ENCODE measurements around the gene CDC37L1.
"Not testable (repeated sequence)": the region's sequence is repeated elsewhere in the genome, so short reads cannot be mapped to it uniquely, and the experiment has no call there.

The CDC37L1 gene

GRCh38 chr9:4679268-4680172 lies at the start of gene CDC37L1:
Gene CDC37L1, plus strand, starts transcription at chr9:4679569. Its CDS starts 199 bp downstream, at chr9:4679768.
- Histone ChIP-seq H3K36me3 (ENCODE audit: control insufficient read depth, insufficient read depth, low read length) (no peaks in the 10 kb centered on the region), H3K9ac (ENCODE audit: low read depth, low read length) (peak within 1 kb of the TSS; percentile 96), H3K4me1 (ENCODE audit: control insufficient read depth, insufficient read depth, low read length) (peaks cover 10% of the 10 kb centered on the region), H3K9me3 (ENCODE audit: control insufficient read depth, insufficient read depth, low read length) (no peaks in the 10 kb centered on the region), H3K27me3 (ENCODE audit: control insufficient read depth, insufficient read depth, low read length) (no peaks in the 10 kb centered on the region), H3K4me3 (ENCODE audit: low read depth, low read length) (peak within 1 kb of the TSS; percentile 75)

DNA sequence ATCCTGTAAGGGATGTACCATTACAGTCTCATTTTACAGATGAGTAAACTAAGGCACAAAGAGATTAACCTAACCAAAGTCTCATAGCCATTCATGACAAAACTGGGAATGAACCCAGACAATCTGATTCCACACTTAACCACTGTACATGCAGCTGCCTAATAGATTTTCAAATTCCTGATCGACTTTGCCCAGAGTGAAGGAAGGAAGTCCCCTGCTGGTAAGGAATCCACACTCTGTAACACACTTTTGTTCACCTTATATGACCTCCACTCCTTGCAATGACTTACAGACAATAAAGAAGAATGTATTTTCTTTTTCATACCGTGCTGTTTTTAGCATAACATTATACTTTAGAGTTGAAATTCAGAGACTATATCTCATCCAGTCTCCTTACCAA lies 48.5 kb upstream of the CDC37L1 start:
- Histone ChIP-seq H3K27me3 (ENCODE audit: control insufficient read depth, insufficient read depth, low read length) (no peaks in the 10 kb centered on the region), H3K4me1 (ENCODE audit: control insufficient read depth, insufficient read depth, low read length) (peaks cover 11% of the 10 kb centered on the region), H3K4me3 (ENCODE audit: low read depth, low read length) (no peak overlapping the region), H3K9me3 (ENCODE audit: control insufficient read depth, insufficient read depth, low read length) (no peaks in the 10 kb centered on the region), H3K36me3 (ENCODE audit: control insufficient read depth, insufficient read depth, low read length) (no peaks in the 10 kb centered on the region), H3K9ac (ENCODE audit: low read depth, low read length) (no peak overlapping the region)

GRCh38 chr9:4638968-4639367 lies 40.4 kb upstream of the CDC37L1 start:
- Histone ChIP-seq H3K4me3 (ENCODE audit: low read depth, low read length) (no peak overlapping the region), H3K9me3 (ENCODE audit: control insufficient read depth, insufficient read depth, low read length) (no peaks in the 10 kb centered on the region), H3K36me3 (ENCODE audit: control insufficient read depth, insufficient read depth, low read length) (no peaks in the 10 kb centered on the region), H3K9ac (ENCODE audit: low read depth, low read length) (no peak overlapping the region), H3K27me3 (ENCODE audit: control insufficient read depth, insufficient read depth, low read length) (no peaks in the 10 kb centered on the region), H3K4me1 (ENCODE audit: control insufficient read depth, insufficient read depth, low read length) (no peaks in the 10 kb centered on the region)

- H3K4me3 ChIP-seq (ENCODE audit: low read depth, low read length), result no peak overlapping the region
- H3K4me1 ChIP-seq (ENCODE audit: control insufficient read depth, insufficient read depth, low read length), result no peaks in the 10 kb centered on the region
- no peaks in the 10 kb centered on the region for H3K36me3 ChIP-seq (ENCODE audit: control insufficient read depth, insufficient read depth, low read length)
- no peaks in the 10 kb centered on the region for H3K9me3 ChIP-seq (ENCODE audit: control insufficient read depth, insufficient read depth, low read length)
- H3K27me3 ChIP-seq (ENCODE audit: control insufficient read depth, insufficient read depth, low read length), result no peaks in the 10 kb centered on the region
- H3K9ac ChIP-seq (ENCODE audit: low read depth, low read length), result no peak overlapping the region
Measured at GRCh38 chr9:4639420-4639819, 39.9 kb upstream of the CDC37L1 start.

- Histone ChIP-seq H3K4me3 (ENCODE audit: low read depth, low read length) (no peak overlapping the region), H3K27me3 (ENCODE audit: control insufficient read depth, insufficient read depth, low read length) (no peaks in the 10 kb centered on the region), H3K9ac (ENCODE audit: low read depth, low read length) (no peak overlapping the region), H3K36me3 (ENCODE audit: control insufficient read depth, insufficient read depth, low read length) (no peaks in the 10 kb centered on the region), H3K4me1 (ENCODE audit: control insufficient read depth, insufficient read depth, low read length) (no peaks in the 10 kb centered on the region), H3K9me3 (ENCODE audit: control insufficient read depth, insufficient read depth, low read length) (no peaks in the 10 kb centered on the region)
Measured at GRCh38 chr9:4640027-4640426, 39.3 kb upstream of the CDC37L1 start.

GRCh38 chr9:4642351-4642750 lies 37.0 kb upstream of the CDC37L1 start:
- Histone ChIP-seq H3K4me3 (ENCODE audit: low read depth, low read length) (no peak overlapping the region), H3K4me1 (ENCODE audit: control insufficient read depth, insufficient read depth, low read length) (no peaks in the 10 kb centered on the region), H3K9ac (ENCODE audit: low read depth, low read length) (no peak overlapping the region), H3K9me3 (ENCODE audit: control insufficient read depth, insufficient read depth, low read length) (no peaks in the 10 kb centered on the region), H3K36me3 (ENCODE audit: control insufficient read depth, insufficient read depth, low read length) (no peaks in the 10 kb centered on the region), H3K27me3 (ENCODE audit: control insufficient read depth, insufficient read depth, low read length) (no peaks in the 10 kb centered on the region)

DNA sequence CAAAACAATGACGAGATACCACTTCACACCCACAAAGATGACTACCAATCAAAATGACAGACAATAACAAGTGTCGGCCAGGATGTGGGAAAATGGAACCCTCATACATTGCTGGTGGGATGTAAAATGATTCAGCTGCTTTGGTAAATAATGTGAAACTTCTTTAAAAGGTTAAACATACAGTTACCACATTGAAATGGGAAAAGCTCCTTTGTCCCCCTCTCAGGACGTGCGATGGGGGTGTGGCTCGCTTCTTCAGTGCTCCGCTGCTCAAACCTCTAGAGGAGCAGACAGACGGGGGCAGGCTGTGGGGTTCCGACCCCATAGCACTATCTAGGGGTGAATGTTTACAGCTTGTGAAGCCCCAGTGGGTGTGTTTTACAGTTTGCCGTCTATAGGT lies 25.3 kb upstream of the CDC37L1 start:
- H3K27me3 ChIP-seq (ENCODE audit: control insufficient read depth, insufficient read depth, low read length), result no peaks in the 10 kb centered on the region
- H3K4me1 ChIP-seq (ENCODE audit: control insufficient read depth, insufficient read depth, low read length), result peaks cover 2% of the 10 kb centered on the region
- H3K9ac ChIP-seq (ENCODE audit: low read depth, low read length), result no peak overlapping the region
- H3K36me3 ChIP-seq (ENCODE audit: control insufficient read depth, insufficient read depth, low read length), result no peaks in the 10 kb centered on the region
- H3K9me3 ChIP-seq (ENCODE audit: control insufficient read depth, insufficient read depth, low read length), result no peaks in the 10 kb centered on the region
- no peak overlapping the region for H3K4me3 ChIP-seq (ENCODE audit: low read depth, low read length)

DNA sequence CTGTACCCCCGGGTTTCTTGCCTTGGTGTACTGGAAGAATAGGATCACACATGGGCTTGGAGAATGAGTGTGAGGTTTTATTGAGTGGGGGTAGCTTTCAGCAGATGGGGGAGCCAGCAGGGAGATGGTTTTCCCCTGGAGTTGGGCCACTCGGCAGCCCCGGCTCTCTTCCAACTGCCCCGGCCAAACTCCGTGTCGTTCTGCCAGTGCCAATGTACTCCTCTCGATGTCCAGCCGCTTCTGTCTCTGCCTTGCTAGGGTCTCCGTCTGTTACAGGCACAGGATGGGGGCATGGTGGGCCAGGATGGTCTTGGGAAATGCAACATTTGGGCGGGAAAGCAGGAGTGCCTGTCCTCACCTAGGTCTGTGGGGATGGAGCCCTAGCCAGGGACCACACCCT lies 24.8 kb upstream of the CDC37L1 start:
- no peaks in the 10 kb centered on the region for H3K27me3 ChIP-seq (ENCODE audit: control insufficient read depth, insufficient read depth, low read length)
- no peaks in the 10 kb centered on the region for H3K9me3 ChIP-seq (ENCODE audit: control insufficient read depth, insufficient read depth, low read length)
- H3K36me3 ChIP-seq (ENCODE audit: control insufficient read depth, insufficient read depth, low read length), result no peaks in the 10 kb centered on the region
- peaks cover 2% of the 10 kb centered on the region for H3K4me1 ChIP-seq (ENCODE audit: control insufficient read depth, insufficient read depth, low read length)
- no peak overlapping the region for H3K4me3 ChIP-seq (ENCODE audit: low read depth, low read length)
- H3K9ac ChIP-seq (ENCODE audit: low read depth, low read length), result no peak overlapping the region

DNA sequence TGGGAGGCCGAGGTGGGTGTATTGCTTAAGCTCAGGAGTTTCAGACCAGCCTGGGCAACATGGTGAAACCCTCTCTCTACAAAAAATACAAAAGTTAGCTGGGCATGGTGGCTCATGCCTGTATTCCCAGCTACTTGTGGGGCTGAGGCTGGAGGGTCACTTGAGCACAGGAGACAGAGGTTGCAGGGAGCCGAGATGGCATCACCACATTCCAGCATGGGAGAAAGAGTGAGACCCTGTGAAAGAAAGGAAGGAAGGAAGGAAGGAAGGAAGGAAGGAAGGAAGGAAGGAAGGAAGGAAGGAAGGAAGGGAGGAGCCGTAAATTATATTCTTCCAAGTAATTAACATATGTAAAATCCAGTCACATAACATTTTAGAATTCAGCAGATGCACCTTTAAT lies 23.2 kb upstream of the CDC37L1 start:
- H3K4me1 ChIP-seq (ENCODE audit: control insufficient read depth, insufficient read depth, low read length); H3K4me3 ChIP-seq (ENCODE audit: low read depth, low read length); H3K9ac ChIP-seq (ENCODE audit: low read depth, low read length); H3K36me3 ChIP-seq (ENCODE audit: control insufficient read depth, insufficient read depth, low read length); H3K9me3 ChIP-seq (ENCODE audit: control insufficient read depth, insufficient read depth, low read length); H3K27me3 ChIP-seq (ENCODE audit: control insufficient read depth, insufficient read depth, low read length): not testable (repeated sequence)

- Histone ChIP-seq H3K4me3 (ENCODE audit: low read depth, low read length) (no peak overlapping the region), H3K4me1 (ENCODE audit: control insufficient read depth, insufficient read depth, low read length) (peaks cover 5% of the 10 kb centered on the region), H3K9ac (ENCODE audit: low read depth, low read length) (no peak overlapping the region), H3K36me3 (ENCODE audit: control insufficient read depth, insufficient read depth, low read length) (no peaks in the 10 kb centered on the region), H3K27me3 (ENCODE audit: control insufficient read depth, insufficient read depth, low read length) (no peaks in the 10 kb centered on the region), H3K9me3 (ENCODE audit: control insufficient read depth, insufficient read depth, low read length) (no peaks in the 10 kb centered on the region)
Measured at GRCh38 chr9:4656621-4657020, 22.7 kb upstream of the CDC37L1 start.

- Histone ChIP-seq H3K9ac (ENCODE audit: low read depth, low read length) (no peak overlapping the region), H3K9me3 (ENCODE audit: control insufficient read depth, insufficient read depth, low read length) (no peaks in the 10 kb centered on the region), H3K4me1 (ENCODE audit: control insufficient read depth, insufficient read depth, low read length) (peaks cover 5% of the 10 kb centered on the region), H3K36me3 (ENCODE audit: control insufficient read depth, insufficient read depth, low read length) (no peaks in the 10 kb centered on the region), H3K4me3 (ENCODE audit: low read depth, low read length) (no peak overlapping the region), H3K27me3 (ENCODE audit: control insufficient read depth, insufficient read depth, low read length) (no peaks in the 10 kb centered on the region)
Measured at GRCh38 chr9:4657426-4658159, 21.8 kb upstream of the CDC37L1 start.

GRCh38 chr9:4660665-4661064 lies 18.7 kb upstream of the CDC37L1 start:
- H3K9me3 ChIP-seq (ENCODE audit: control insufficient read depth, insufficient read depth, low read length); H3K9ac ChIP-seq (ENCODE audit: low read depth, low read length); H3K27me3 ChIP-seq (ENCODE audit: control insufficient read depth, insufficient read depth, low read length); H3K4me3 ChIP-seq (ENCODE audit: low read depth, low read length); H3K36me3 ChIP-seq (ENCODE audit: control insufficient read depth, insufficient read depth, low read length): not testable (repeated sequence)
- H3K4me1 ChIP-seq (ENCODE audit: control insufficient read depth, insufficient read depth, low read length), result peaks cover 28% of the 10 kb centered on the region
